K562 (cell line): ENCODE measurements around the gene SLC4A3. TPM values are rescaled to one million over a fixed set of nuclear protein-coding genes. Genes with fewer than 3 reads are reported as not detected.

Experiments used
- CBX2 ChIP-seq: fragments of 200-600 bp; sonication (generic); IDR thresholded peaks from one replicate; pipeline ENCODE4 v1.6.1; 2012; ENCODE audit warnings: mild to moderate bottlenecking, low read length, inconsistent platforms; ENCODE audit not compliant: insufficient read depth, poor library complexity, severe bottlenecking
- E2F4 ChIP-seq: sonication (generic); formaldehyde crosslinking; IDR thresholded peaks from 2 replicates; pipeline ENCODE4 v1.8.0; 2022; ENCODE audit warnings: mild to moderate bottlenecking, low read depth, missing genetic modification reagents
- HIVEP1 ChIP-seq: fragments of 250-450 bp; sonication (Bioruptor Pico); IDR thresholded peaks from 2 replicates; pipeline ENCODE4 v1.4.0; 2020; ENCODE audit warnings: mild to moderate bottlenecking
- HLTF ChIP-seq: fragments of 450-650 bp; IDR thresholded peaks from 2 replicates; pipeline ENCODE4 v1.6.1; 2016
- KDM2B ChIP-seq: fragments of 250-450 bp; sonication (Bioruptor Pico); IDR thresholded peaks from 2 replicates; pipeline ENCODE4 v1.8.0; 2021; ENCODE audit warnings: mild to moderate bottlenecking, moderate library complexity
- MAFG ChIP-seq: fragments of 450-650 bp; conservative IDR thresholded peaks from 2 replicates; pipeline ENCODE4 v1.6.1; 2016; ENCODE audit warnings: missing genetic modification characterization, missing compliant biosample characterization
- SP1 ChIP-seq: sonication (generic); formaldehyde crosslinking; IDR thresholded peaks from 2 replicates; pipeline ENCODE4 v1.8.1; 2022; ENCODE audit warnings: mild to moderate bottlenecking, missing genetic modification reagents
- TAF15 ChIP-seq: fragments of 200-400 bp; formaldehyde crosslinking; IDR thresholded peaks from 2 replicates; pipeline ENCODE4 v1.6.1; 2017; ENCODE audit warnings: mild to moderate bottlenecking, low read depth, low read length, moderate library complexity
- ZNF398 ChIP-seq: fragments of 250-450 bp; sonication (Bioruptor Pico); IDR thresholded peaks from 2 replicates; pipeline ENCODE4 v1.8.0; 2021; ENCODE audit warnings: moderate library complexity, mild to moderate bottlenecking, inconsistent platforms
- ZNF644 ChIP-seq: fragments of 200-800 bp; sonication (Bioruptor generic); IDR thresholded peaks from 2 replicates; pipeline ENCODE4 v1.6.1; 2016; ENCODE audit warnings: low read depth, missing genetic modification characterization, missing compliant biosample characterization
- polyA plus RNA-seq, 8 experiments: library from polyadenylated mRNA; depleted of rRNA in 4 of 8; stranded (reverse) in 5 of 8; unstranded in 3 of 8; fragments of >200 nt; fragmentation: Nextera tagmentation in 2 of 8; fragmentation: Illumina TruSeq in 1 of 8; extraction: Ambion mirVana in 2 of 8; extraction: Trizol in 1 of 8; gene quantifications; 2 replicates each; pipeline versions ENCODE4 v1.2.1 to v1.2.3, GENCODE V29; 2011 to 2014; ENCODE audit warnings: inconsistent platforms in 1 of 8, missing spikeins in 1 of 8
- total RNA-seq, 7 experiments: library from RNA; depleted of rRNA in 6 of 7; stranded (reverse); fragments of >200 nt in 6 of 7; fragmentation: Illumina TruSeq in 2 of 7; extraction: Trizol in 2 of 7; gene quantifications; 2 replicates each; pipeline versions ENCODE4 v1.2.1 to v1.2.3, GENCODE V29; 2011 to 2021; ENCODE audit warnings: low replicate concordance in 1 of 7
- TF ChIP-seq, protein P1 (sequence below): fragments of 450-650 bp; IDR thresholded peaks from 2 replicates; pipeline ENCODE4 v1.6.1; 2016; ENCODE audit warnings: mild to moderate bottlenecking, moderate library complexity
- TF ChIP-seq, protein P2 (sequence below): sonication (generic); formaldehyde crosslinking; IDR thresholded peaks from 2 replicates; pipeline ENCODE4 v1.8.0; 2022; ENCODE audit warnings: mild to moderate bottlenecking, missing genetic modification reagents

Gene SLC4A3
- total and polyA plus RNA-seq, 9 of the 15 experiments (the other 6 are each of a cell fraction or from before 2014, with no cell fraction given), result 0.04 to 0.31 (median 0.16) TPM; not detected in 5

DNA sequence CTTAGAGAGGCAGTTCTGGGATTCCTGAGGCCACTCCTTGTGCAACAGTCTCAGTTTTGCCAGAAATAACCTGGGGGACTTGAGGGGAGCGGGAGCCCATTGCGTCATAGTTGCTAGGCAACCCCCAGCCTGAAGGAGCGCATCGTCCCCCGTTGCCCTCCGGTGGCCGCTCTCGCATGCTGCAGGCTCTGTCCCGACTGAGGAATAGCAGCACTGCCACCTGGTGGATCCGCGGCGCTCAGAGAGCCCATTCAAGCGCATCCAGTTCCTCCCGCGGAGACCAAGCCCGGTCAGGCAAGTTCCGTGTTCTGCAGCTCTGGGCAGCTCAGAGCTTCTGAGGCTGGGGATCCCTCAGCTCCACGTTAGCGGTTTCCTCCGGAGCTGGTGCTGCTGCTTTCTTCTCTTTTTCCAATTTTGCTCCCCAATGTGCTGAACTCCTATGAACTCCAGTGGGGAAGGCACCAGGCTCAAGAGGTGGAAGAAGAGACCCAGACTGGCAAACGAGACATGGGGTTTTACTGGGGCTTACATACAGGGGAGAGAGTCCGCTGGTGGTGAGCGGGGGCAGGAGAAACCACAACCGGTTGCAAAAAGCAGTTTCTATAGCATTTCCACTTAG is 15.1 kb downstream of the SLC4A3 start (continued):
- TF ChIP-seq, protein P1, sequence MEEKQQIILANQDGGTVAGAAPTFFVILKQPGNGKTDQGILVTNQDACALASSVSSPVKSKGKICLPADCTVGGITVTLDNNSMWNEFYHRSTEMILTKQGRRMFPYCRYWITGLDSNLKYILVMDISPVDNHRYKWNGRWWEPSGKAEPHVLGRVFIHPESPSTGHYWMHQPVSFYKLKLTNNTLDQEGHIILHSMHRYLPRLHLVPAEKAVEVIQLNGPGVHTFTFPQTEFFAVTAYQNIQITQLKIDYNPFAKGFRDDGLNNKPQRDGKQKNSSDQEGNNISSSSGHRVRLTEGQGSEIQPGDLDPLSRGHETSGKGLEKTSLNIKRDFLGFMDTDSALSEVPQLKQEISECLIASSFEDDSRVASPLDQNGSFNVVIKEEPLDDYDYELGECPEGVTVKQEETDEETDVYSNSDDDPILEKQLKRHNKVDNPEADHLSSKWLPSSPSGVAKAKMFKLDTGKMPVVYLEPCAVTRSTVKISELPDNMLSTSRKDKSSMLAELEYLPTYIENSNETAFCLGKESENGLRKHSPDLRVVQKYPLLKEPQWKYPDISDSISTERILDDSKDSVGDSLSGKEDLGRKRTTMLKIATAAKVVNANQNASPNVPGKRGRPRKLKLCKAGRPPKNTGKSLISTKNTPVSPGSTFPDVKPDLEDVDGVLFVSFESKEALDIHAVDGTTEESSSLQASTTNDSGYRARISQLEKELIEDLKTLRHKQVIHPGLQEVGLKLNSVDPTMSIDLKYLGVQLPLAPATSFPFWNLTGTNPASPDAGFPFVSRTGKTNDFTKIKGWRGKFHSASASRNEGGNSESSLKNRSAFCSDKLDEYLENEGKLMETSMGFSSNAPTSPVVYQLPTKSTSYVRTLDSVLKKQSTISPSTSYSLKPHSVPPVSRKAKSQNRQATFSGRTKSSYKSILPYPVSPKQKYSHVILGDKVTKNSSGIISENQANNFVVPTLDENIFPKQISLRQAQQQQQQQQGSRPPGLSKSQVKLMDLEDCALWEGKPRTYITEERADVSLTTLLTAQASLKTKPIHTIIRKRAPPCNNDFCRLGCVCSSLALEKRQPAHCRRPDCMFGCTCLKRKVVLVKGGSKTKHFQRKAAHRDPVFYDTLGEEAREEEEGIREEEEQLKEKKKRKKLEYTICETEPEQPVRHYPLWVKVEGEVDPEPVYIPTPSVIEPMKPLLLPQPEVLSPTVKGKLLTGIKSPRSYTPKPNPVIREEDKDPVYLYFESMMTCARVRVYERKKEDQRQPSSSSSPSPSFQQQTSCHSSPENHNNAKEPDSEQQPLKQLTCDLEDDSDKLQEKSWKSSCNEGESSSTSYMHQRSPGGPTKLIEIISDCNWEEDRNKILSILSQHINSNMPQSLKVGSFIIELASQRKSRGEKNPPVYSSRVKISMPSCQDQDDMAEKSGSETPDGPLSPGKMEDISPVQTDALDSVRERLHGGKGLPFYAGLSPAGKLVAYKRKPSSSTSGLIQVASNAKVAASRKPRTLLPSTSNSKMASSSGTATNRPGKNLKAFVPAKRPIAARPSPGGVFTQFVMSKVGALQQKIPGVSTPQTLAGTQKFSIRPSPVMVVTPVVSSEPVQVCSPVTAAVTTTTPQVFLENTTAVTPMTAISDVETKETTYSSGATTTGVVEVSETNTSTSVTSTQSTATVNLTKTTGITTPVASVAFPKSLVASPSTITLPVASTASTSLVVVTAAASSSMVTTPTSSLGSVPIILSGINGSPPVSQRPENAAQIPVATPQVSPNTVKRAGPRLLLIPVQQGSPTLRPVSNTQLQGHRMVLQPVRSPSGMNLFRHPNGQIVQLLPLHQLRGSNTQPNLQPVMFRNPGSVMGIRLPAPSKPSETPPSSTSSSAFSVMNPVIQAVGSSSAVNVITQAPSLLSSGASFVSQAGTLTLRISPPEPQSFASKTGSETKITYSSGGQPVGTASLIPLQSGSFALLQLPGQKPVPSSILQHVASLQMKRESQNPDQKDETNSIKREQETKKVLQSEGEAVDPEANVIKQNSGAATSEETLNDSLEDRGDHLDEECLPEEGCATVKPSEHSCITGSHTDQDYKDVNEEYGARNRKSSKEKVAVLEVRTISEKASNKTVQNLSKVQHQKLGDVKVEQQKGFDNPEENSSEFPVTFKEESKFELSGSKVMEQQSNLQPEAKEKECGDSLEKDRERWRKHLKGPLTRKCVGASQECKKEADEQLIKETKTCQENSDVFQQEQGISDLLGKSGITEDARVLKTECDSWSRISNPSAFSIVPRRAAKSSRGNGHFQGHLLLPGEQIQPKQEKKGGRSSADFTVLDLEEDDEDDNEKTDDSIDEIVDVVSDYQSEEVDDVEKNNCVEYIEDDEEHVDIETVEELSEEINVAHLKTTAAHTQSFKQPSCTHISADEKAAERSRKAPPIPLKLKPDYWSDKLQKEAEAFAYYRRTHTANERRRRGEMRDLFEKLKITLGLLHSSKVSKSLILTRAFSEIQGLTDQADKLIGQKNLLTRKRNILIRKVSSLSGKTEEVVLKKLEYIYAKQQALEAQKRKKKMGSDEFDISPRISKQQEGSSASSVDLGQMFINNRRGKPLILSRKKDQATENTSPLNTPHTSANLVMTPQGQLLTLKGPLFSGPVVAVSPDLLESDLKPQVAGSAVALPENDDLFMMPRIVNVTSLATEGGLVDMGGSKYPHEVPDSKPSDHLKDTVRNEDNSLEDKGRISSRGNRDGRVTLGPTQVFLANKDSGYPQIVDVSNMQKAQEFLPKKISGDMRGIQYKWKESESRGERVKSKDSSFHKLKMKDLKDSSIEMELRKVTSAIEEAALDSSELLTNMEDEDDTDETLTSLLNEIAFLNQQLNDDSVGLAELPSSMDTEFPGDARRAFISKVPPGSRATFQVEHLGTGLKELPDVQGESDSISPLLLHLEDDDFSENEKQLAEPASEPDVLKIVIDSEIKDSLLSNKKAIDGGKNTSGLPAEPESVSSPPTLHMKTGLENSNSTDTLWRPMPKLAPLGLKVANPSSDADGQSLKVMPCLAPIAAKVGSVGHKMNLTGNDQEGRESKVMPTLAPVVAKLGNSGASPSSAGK, result no peak
- TF ChIP-seq ZNF644 (tag) (no peak), SP1 (peak; percentile 85), KDM2B (CRISPR knock-in tag) (no peak), HLTF (no peak), MAFG (tag) (no peak), E2F4 (CRISPR knock-in tag) (no peak), CBX2 (no peak), HIVEP1 (no peak), TAF15 (no peak), ZNF398 (no peak)
- TF ChIP-seq, protein P2, sequence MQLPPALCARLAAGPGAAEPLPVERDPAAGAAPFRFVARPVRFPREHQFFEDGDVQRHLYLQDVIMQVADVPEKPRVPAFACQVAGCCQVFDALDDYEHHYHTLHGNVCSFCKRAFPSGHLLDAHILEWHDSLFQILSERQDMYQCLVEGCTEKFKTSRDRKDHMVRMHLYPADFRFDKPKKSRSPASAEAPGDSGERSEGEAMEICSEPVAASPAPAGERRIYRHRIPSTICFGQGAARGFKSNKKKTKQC (CRISPR knock-in tag), result no peak
